Heart left ventricle (tissue), 16 donors: ENCODE results near the gene RCBTB1. TPM values are rescaled to one million over a fixed set of nuclear protein-coding genes. Genes with fewer than 3 reads are reported as not detected.
"Not testable (repeated sequence)": the region's sequence is repeated elsewhere in the genome, so short reads cannot be mapped to it uniquely, and the experiment has no call there.

Experiments used
- ATAC-seq, 4 donors: fragments of 200-7000 bp; cut with Tn5 transposase; one replicate each; pipeline ENCODE4 v1.9.1; 2020 to 2022; ENCODE audit warnings: moderate library complexity in 4 of 4, mild to moderate bottlenecking in 3 of 4, moderate number of reproducible peaks in 1 of 4
- DNase-seq, 5 donors: peaks; one replicate each; pipeline ENCODE4 v3.0.0-alpha.2; 2020
- H3K27ac ChIP-seq, 12 donors: fragments of 200-600 bp; sonication (generic) in 4 of 12; one replicate each; pipeline versions ENCODE4 v1.5.0 to v1.8.0; 2016 to 2022; ENCODE audit warnings: mild to moderate bottlenecking in 2 of 12
- H3K27me3 ChIP-seq, 9 donors: fragments of 200-600 bp; sonication (generic) in 2 of 9; one replicate each; pipeline versions ENCODE4 v1.5.1 to v1.8.0; 2016 to 2022; ENCODE audit warnings: mild to moderate bottlenecking in 3 of 9
- H3K36me3 ChIP-seq, 9 donors: fragments of 200-600 bp; sonication (generic) in 2 of 9; one replicate each; pipeline versions ENCODE4 v1.5.0 to v1.8.0; 2018 to 2022; ENCODE audit warnings: mild to moderate bottlenecking in 2 of 9
- H3K4me1 ChIP-seq, 12 donors: fragments of 200-600 bp; sonication (generic) in 4 of 12; one replicate each; pipeline versions ENCODE4 v1.5.0 to v1.8.0; 2016 to 2022; ENCODE audit warnings: mild to moderate bottlenecking in 3 of 12
- H3K4me3 ChIP-seq, 12 donors: fragments of 200-600 bp; sonication (generic) in 4 of 12; one replicate each; pipeline versions ENCODE4 v1.5.0 to v1.8.0; 2017 to 2022; ENCODE audit warnings: mild to moderate bottlenecking in 9 of 12, moderate library complexity in 4 of 12
- H3K9me3 ChIP-seq, 12 donors: fragments of 200-600 bp; sonication (generic) in 4 of 12; one replicate each; pipeline versions ENCODE4 v1.5.0 to v1.8.0; 2016 to 2022; ENCODE audit warnings: mild to moderate bottlenecking in 1 of 12
- POLR2A ChIP-seq, 2 donors: fragments of 450-650 bp; IDR thresholded peaks; one replicate each; pipeline ENCODE4 v1.6.1; 2017; ENCODE audit warnings: antibody characterized with exemption in 2 of 2, mild to moderate bottlenecking in 2 of 2, moderate library complexity in 2 of 2
- WGBS, 4 donors: extraction: QIAGEN DNeasy Blood & Tissue Kit in 2 of 4; methylation state at CpG; one replicate each; pipeline versions ENCODE4 v1.1.5 to v1.1.7; 2013 to 2018; 5-methylcytosine and 5-hydroxymethylcytosine counted together
- intact Hi-C, 10 donors: fragments of 100-400 bp; cut with DNase I; formaldehyde crosslinking; loops; one replicate each; pipeline versions ENCODE4 v1.11.1 to v1.14.2; 2022
- polyA plus RNA-seq, 2 donors: library from polyadenylated mRNA; stranded (reverse); fragments of 200-250 nt; gene quantifications; one replicate each; pipeline ENCODE4 v1.2.3, GENCODE V29; 2013
- total RNA-seq, 9 donors: library from RNA; depleted of rRNA in 2 of 9; stranded (reverse); fragments of >200 nt in 2 of 9; fragmentation: NEBNext Ultra II Directional in 3 of 9; extraction: Animal tissue kit (Norgen Biotek cat#: 25700) in 3 of 9; gene quantifications; one replicate each; pipeline versions ENCODE4 v1.1.0 to v1.2.4, GENCODE V29; 2016 to 2023
- TF ChIP-seq, protein P1 (sequence below), 12 donors: fragments of 200-600 bp; sonication (generic) in 4 of 12; IDR thresholded peaks; one replicate each; pipeline versions ENCODE4 v1.5.0 to v1.8.0; 2018 to 2022; ENCODE audit warnings: antibody characterized with exemption in 12 of 12, mild to moderate bottlenecking in 5 of 12
- donor health status: ischemic (EF 13 %, LVEDD 7.1; RV severe dilation, severe dysfunction).
- donor health status: healthy with polysubstance abuse.
- donor health status: DM: no; HTN: yes; CAD: no.
- donor health status: DM: no; HTN: no; CAD: no.
- donor health status: ischemic (EF 25% LVEDD 6.9; RV normal size, moderate dysfunction).
- donor health status: ischemic (EF 25% LVEDD 5.7; RV mildly dilated, moderate dysfunction).
- donor health status: healthy.
- donor health status: DM: yes; HTN: yes; CAD: no.
- donor health status: ischemic (EF 35%, LVEDD 5.7; RV mildly dilated, moderate dysfunction).
- donor health status: nonischemic (EF 11% LVEDD 7.7; RV severe dilation, severe dysfunction).
- donor health status: DM: yes; HTN: yes; CAD: no.
- donor health status: PGD.
- donor health status: ischemic (EF 29% LVEDD 5.4; RV normal size, mild dysfunction).
- donor health status: nonischemic (EF 23%, LVEDD 6.1; RV moderate dilation, normal function).

The RCBTB1 gene
- total and polyA plus RNA-seq, 11 donors, result 8.5 to 25.8 (median 16.2) TPM

- DNase-seq, result no peak
- Histone ChIP-seq H3K4me3 (no peak overlapping the region), H3K27ac (no peak overlapping the region), H3K9me3 (no peaks in the 10 kb centered on the region), H3K36me3 (peaks cover 0 to 26% (median 20%) of the 10 kb centered on the region in 9 donors), H3K4me1 (peaks cover 0 to 13% (median 0%) of the 10 kb centered on the region in 12 donors), H3K27me3 (no peaks in the 10 kb centered on the region)
- WGBS, 4 donors, result 92 to 99% (median 94%) methylated on average over 4 of the region's 4 CpGs
- TF ChIP-seq, protein P1, sequence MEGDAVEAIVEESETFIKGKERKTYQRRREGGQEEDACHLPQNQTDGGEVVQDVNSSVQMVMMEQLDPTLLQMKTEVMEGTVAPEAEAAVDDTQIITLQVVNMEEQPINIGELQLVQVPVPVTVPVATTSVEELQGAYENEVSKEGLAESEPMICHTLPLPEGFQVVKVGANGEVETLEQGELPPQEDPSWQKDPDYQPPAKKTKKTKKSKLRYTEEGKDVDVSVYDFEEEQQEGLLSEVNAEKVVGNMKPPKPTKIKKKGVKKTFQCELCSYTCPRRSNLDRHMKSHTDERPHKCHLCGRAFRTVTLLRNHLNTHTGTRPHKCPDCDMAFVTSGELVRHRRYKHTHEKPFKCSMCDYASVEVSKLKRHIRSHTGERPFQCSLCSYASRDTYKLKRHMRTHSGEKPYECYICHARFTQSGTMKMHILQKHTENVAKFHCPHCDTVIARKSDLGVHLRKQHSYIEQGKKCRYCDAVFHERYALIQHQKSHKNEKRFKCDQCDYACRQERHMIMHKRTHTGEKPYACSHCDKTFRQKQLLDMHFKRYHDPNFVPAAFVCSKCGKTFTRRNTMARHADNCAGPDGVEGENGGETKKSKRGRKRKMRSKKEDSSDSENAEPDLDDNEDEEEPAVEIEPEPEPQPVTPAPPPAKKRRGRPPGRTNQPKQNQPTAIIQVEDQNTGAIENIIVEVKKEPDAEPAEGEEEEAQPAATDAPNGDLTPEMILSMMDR (IDR thresholded peaks at IDR 0.05), result no peak
- no peak for TF ChIP-seq POLR2A (IDR thresholded peaks at IDR 0.05)
- intact Hi-C loops, result no loop called here
- no peak for ATAC-seq
Observed at GRCh38 chr13:49566461-49566860, 18.9 kb downstream of the RCBTB1 start.

GRCh38 chr13:49565461-49565860, 19.9 kb downstream of the RCBTB1 start:
- H3K27me3 ChIP-seq, intact Hi-C loops, ATAC-seq, DNase-seq, H3K9me3 ChIP-seq, H3K4me3 ChIP-seq, H3K27ac ChIP-seq: not testable (repeated sequence)
- 95 to 100% (median 98%) methylated on average over 4 to 24 of the region's 25 CpGs for WGBS, 4 donors
- H3K36me3 ChIP-seq, result peaks cover 0 to 35% (median 21%) of the 10 kb centered on the region in 9 donors
- H3K4me1 ChIP-seq, result peaks cover 0 to 23% (median 6%) of the 10 kb centered on the region in 12 donors

- H3K27ac ChIP-seq, result no peak overlapping the region
- peaks cover 0 to 51% (median 39%) of the 10 kb centered on the region in 9 donors for H3K36me3 ChIP-seq
- H3K27me3 ChIP-seq, result no peaks in the 10 kb centered on the region
- DNase-seq, result no peak
- WGBS, 4 donors, result 75 to 92% (median 89%) methylated on average over 4 to 5 of the region's 5 CpGs
- TF ChIP-seq, protein P1 (IDR thresholded peaks at IDR 0.05), result no peak
- TF ChIP-seq POLR2A (IDR thresholded peaks at IDR 0.05), result no peak
- intact Hi-C loops, result no loop called here
- H3K4me1 ChIP-seq, result peaks cover 0 to 24% (median 5%) of the 10 kb centered on the region in 12 donors
- no peaks in the 10 kb centered on the region for H3K9me3 ChIP-seq
- H3K4me3 ChIP-seq, result no peak overlapping the region
- no peak for ATAC-seq
Observed at GRCh38 chr13:49563516-49563915, 21.8 kb downstream of the RCBTB1 start.

DNA sequence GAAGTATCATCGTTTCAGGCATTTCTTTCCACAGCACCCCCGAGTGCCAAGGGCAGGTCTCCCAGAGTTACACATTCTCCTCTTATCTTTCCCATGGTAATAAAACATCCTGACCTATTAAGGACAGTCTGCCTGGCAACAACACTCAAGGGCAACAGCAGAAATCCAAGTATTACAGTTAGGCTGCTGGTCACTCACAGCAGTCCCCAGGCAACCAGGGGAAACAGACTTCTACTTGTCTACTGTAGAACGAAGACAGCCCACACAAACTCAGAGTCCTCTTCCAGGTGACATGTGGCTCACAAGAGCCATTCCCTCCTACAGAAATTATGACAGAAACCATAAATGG, 24.3 kb downstream of the RCBTB1 start:
- TF ChIP-seq, protein P1 (IDR thresholded peaks at IDR 0.05), result no peak
- no peak for TF ChIP-seq POLR2A (IDR thresholded peaks at IDR 0.05)
- Histone ChIP-seq H3K27me3 (no peaks in the 10 kb centered on the region), H3K4me1 (peaks cover 0 to 17% (median 5%) of the 10 kb centered on the region in 12 donors), H3K27ac (peak overlapping the region in 10 of 12 donors; percentile 12 to 79 (median 57)), H3K9me3 (no peaks in the 10 kb centered on the region), H3K4me3 (peak overlapping the region in 1 of 12 donors; percentile 11), H3K36me3 (peaks cover 0 to 61% (median 51%) of the 10 kb centered on the region in 9 donors)
- WGBS, 4 donors, result 30 to 41% (median 34%) methylated on average over 3 of the region's 3 CpGs
- ATAC-seq (peak; percentile 86 to 96 (median 94)), DNase-seq (peak in 4 of 5 donors; percentile 15 to 54 (median 35))
- intact Hi-C loops, result no loop called here
